Skeletal muscle satellite cell (primary cell): ENCODE results near the gene MPZL3. TPM values are rescaled to one million over a fixed set of nuclear protein-coding genes. Genes with fewer than 3 reads are reported as not detected.

Experiments
- small RNA-seq: library from RNA; depleted of rRNA; stranded (forward); fragments of <200 nt; gene quantifications from one replicate; pipeline ENCODE3, GENCODE V24; 2012

MPZL3 gene

Small RNA genes within 50 kb of the gene (small RNA-seq; reads per million reads assigned to genes)
- not detected for gene HSPE1P18
